ENCODE measurements around the gene HS3ST5.
"Not testable (repeated sequence)": the region's sequence is repeated elsewhere in the genome, so short reads cannot be mapped to it uniquely, and the experiment has no call there.

The HS3ST5 gene

DNA sequence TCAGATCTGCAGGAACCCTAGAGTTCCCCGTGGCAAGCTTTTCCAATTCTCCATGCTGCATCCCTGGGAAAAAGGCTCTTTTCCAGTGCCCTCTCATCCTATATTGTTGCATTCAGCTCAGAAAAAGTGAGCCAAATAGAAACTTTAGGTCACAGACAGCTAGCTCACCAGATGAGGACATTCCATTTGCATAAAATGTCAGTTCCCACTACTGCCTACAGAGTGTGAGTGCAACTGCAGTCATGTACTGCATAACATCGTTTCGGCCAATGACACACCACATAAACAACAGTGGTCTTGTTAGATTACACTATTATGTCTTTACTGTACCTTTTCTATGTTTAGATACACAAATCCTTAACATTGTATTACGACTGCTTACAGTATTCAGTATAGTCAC is 8.6 kb downstream of the HS3ST5 start:
- DNase-seq (ENCODE audit: low read depth), result no peak

DNA sequence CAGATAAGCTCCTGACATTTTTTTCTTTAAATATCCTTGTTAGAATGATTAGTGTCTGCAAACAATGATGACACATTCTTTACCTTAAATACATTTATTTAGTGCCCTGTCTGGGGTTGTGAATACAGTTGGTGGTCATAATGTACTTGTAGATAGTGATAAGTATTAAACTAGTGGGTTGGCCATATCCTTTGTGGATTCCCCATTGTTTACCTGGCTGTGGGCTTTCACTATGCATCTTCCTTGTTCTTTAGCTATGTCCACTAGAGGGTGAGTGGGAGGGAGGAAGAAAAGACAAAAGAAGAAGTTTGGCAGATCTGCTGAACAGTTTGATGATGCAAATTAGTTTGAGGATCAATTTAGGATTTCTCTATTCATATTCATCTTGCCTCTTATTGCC is 15.7 kb downstream of the HS3ST5 start:
- no peak for DNase-seq (ENCODE audit: low read depth)

DNA sequence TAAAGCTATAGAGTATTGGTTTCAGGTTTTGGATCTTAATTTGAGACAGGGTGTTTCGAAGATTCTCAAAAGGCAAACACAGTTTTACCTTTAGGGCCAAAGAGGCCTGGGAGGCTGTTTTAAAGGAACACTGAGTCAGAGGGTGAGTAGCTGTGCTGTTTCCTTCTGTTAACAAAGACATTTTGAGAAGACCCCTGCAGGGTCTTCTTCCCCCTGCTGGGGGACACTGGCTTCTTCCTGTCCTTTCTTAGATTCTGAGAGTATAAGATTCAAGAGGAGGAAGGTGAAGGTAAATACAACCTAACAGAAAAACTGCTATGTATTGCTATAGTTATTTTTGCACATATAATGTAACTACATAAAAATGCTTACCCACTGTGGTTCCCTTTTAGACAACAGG is 19.0 kb downstream of the HS3ST5 start:
- DNase-seq (ENCODE audit: low read depth), result no peak

DNA sequence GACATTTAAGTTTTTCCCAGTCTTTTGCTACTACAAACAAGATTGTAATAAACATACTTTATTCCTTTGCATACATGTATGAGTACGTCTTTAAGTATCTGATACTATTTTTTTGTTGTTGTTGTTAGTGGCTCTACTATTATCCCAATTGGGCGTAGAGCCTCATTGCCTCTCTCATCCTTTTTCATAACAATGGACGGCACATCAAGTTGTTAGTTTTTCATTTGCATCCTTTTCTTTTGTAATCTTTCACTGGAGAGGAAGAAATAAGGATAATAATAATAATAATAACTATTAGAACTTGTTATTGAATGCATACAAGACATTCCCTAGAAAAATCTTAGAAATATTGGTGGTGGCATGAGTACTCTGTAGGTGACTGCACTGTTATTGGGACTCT is 23.1 kb downstream of the HS3ST5 start:
- no peak for DNase-seq (ENCODE audit: low read depth)

DNA sequence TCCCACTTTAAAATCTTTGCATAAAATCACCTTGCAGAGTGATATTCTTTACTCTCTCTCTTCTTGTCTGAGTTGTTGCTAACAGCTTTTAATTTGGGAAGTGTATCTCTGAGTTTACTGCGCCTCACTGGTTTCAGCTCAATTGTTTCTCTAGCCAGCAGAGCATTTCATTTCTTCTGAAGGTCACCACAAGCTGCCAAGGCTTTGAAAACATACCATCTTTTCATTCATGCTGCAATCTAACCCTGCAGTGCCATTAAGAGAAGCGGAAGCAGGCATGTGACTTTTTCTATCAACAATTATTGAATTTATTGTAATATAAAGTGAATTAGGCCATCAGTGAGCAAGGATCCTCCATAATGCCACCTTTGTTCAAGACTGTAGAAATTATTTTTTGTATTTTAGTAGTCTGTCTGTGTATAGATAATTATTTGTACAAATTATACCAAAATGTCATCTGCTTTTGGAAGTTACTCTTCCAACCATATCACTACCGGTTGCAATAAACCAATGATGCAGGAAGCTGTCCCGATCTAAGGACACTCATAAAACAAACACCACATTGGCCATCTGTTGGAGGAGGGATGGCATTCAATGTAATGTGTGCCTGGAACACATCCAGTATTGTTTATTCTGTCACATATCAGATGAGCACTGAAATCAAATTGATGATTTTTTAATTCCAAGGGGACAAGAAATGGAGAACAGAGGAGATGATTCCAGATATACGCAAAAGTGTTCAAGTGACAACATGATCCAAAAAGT is 26.8 kb downstream of the HS3ST5 start:
- DNase-seq (ENCODE audit: low read depth), result no peak

DNA sequence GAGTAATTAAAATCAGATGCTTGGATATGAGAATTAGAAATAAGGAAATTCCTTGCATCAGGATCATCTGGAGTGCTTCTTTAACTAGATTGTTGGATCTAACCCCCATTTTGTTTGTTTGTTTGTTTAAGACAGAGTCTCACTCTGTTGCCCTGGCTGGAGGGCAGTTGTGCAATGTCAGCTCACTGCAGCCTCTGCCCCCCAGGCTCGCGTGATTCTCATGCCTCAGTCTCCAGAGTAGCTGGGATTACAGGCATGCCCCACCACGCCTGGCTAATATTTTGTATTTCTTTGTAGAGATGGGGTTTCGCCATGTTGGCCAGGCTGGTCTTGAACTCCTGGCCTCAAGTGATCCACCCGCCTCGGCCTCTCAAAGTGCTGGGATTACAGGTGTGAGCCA is 29.0 kb downstream of the HS3ST5 start:
- not testable (repeated sequence) for DNase-seq (ENCODE audit: low read depth)

DNA sequence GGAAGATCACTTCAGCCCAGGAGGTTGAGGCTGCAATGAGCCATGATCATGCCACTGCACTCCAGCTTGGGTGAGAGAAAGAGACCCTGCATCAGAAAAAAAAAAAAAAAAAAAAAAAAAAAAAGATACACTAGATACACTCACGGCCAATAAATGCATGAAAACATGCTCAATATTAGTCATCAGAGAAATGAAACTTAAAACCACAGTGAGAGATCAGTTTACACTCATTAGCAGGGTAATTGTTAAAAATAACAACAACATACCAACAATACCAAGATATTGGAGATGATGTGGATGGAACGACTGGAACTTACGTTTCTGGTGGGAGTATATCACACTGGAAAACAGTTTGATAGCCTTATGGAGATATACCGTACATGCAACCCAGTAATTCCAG is 29.9 kb downstream of the HS3ST5 start:
- no peak for DNase-seq (ENCODE audit: low read depth)

DNA sequence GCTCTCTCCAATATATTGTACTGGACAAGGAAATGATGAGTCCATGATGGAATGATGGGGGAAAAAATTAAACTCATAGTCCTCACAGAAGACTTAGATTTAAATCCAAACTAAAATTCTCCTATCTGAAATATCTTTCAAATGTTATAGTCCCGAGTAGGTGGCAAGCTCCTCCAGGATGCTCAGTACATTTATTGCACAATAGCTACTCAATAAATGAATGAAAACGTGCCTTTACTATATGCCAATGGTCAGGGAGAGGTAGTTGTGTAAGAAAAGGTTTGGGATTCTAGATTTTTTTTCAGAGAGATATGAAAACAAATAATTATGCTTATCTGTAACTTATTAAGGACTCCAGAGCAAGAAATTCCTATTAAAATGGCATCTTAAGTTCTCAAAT is 32.8 kb downstream of the HS3ST5 start:
- no peak for DNase-seq (ENCODE audit: low read depth)

DNA sequence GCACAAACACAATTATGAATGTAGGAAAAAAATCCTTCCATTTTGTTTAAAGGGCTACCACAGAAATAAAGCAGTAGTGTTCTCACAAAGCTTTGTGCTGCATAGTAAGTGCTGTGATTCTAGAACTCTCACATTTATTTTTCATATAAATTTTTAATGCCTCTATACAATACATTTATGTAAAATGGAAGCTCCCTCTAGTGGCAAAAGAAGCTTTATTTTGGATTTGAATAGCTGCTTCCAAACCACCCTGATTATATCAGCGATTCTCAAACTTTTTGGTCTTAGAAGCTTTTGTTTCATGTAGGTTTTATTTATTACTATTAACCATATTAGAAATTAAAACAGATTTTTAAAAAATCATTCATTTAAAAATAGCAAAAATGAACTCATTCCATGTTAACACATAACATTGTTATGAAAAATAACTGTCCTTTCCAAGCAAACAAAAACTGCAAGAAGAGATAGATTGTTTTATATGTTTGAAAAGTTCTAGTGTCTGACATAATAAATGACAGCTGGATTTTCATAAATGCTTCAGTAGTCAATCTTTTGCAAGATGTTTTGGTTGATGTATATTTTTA is 38.4 kb downstream of the HS3ST5 start:
- no peak for DNase-seq (ENCODE audit: low read depth)

DNA sequence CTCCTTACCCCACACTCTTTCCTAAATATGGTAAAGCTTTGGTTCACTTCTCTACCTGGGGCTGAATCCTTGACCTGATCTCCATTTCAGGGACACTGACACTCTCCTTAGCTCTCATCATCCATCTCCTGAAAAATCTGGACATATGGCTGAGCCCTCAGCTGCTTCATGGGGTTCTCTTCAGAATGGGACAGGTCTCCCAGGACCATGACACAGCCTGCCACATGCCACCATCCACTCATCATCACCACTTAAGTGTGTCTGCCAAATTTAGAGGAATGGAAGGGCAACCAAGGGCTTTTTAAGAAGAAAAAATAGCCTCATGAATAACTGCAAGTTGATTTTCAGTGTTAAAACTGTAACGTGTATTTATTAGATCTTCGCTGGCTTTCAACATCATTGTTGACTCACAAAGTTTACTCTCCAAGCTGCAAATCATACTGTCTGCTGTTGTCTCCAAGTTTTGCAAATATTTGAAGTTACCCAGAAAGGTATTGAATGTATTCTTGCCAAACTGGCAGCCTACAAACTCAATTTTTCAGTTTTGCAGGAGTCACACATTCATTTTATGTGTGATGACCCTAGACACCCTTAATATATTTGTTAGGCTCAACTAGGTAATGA is 41.1 kb downstream of the HS3ST5 start:
- no peak for DNase-seq (ENCODE audit: low read depth)

DNA sequence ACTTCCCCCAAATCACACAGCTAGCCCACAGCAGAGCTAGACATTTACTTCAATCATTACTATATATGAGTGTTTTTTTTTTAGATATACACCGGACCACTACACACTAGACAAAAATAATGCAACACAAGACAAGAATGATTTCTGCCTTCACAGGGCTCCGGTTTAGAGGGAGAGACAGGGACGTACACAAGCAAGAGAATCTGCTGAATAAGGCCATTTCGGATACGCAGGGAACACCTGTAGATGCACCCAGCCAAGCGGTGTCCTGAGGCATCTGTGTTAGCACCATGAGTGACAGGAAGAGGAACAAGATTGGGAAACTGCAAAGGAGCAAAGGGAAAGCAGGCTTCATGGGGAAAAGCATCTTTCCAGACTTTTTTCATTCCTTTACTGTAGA is 45.7 kb downstream of the HS3ST5 start:
- no peak for DNase-seq (ENCODE audit: low read depth)

DNA sequence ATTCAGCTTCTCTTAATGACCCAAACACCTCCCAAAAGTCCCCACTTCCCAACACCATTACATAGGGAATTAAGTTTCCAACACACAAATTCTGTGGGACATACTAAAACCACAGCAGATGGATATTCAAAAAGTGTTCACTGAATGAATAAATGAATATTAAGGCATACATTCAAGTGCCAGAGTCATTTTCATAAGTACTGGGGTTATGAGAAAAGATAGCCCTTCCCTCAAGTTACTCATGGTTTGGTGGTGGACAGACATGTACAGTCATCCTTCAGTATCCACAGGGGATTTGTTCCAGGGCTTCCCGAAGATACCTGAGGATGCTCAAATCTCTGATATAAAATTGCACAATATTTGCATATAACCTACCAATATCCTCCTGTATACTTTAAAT is 50.4 kb downstream of the HS3ST5 start:
- DNase-seq (ENCODE audit: low read depth), result no peak

DNA sequence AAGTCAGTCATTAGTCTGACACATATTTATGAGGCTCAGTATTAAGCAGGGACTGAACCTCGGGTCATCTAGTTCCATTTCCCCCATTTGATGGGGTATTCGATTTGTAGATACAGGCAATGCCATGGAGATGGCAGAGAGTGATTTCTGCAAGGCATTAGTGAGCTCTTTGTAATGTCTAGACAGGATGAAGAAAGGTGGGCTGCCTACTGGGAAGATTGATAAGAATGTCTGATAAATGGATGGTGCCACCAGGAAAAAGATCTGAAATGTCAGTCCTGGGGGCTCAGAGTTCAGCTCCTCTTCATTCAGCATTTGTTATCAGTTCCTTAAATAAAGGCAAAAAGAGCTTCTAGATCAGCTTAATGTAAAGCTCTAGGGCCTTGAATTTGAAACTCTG is 51.4 kb downstream of the HS3ST5 start:
- no peak for DNase-seq (ENCODE audit: low read depth)

DNA sequence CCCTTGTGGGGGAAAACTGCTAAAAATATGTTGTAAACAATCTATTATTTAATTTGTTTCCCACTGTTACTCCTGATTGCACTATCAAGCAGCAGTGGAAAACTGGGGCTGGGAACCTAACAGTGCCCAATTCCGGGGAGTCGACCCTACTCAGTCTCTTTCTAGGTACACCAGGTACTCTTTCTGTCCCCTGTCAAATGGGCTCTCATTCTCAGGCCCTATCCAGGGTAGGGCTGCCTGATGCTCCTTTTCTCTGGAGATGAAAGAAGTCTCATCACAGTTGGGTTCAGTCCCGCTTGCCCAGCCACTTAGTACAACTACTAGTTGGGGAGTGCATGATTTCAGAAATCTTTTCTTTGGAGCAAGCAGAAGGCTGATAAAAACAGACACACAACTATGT is 52.0 kb downstream of the HS3ST5 start:
- DNase-seq (ENCODE audit: low read depth), result no peak

DNA sequence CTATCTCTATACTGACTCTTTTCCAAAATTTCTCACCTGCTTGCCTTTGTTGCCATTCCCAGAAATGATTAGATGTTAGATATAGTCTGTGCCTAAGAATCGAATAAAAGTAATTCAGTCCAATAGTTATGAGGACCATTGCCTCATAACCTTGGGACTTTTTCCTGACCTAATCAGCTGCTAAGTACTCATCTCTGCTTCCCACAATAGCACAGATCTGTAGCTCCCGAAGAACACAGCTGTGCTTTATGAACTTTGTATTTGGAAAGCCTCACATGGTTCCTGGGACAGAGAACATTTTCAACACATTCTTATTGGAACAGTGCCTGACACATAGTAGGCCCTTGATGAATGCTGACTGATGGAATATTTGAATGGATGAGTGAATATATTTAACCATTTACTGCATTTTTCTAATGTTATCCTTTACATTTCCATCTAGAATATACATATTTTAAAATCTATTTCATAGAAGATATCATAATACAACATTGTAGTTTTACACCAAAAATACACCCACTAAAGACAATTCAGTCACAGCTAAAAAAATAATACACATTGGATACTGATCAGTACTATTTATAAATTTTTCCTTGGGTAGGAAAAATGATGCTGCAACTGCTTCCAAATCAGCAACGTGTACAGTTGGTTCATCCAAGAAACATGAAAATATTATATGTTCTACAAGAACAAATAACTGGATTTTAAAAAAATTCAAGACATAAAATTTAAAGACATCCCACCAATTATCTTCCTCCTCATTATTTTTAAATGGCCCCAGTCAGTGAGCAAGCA is 53.9 kb downstream of the HS3ST5 start:
- DNase-seq (ENCODE audit: low read depth), result no peak

DNA sequence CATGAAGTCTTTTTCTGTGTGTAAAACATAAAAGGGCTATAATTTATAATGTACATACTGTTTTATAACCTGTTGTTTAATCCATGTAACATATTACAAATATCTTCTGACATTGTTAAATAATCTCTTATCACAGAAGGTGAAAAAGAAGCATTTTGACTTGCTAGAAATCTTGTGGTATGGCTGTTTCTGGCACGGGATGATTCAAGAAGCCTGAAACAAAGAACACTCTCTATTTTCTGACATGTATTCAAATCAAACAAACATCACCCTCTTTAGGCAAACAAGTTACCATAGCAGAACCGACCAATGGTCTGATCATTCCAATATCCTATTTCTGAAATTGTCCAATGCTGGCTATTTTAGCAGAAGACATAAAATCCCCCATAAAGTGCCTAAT is 55.4 kb downstream of the HS3ST5 start:
- no peak for DNase-seq (ENCODE audit: low read depth)

DNA sequence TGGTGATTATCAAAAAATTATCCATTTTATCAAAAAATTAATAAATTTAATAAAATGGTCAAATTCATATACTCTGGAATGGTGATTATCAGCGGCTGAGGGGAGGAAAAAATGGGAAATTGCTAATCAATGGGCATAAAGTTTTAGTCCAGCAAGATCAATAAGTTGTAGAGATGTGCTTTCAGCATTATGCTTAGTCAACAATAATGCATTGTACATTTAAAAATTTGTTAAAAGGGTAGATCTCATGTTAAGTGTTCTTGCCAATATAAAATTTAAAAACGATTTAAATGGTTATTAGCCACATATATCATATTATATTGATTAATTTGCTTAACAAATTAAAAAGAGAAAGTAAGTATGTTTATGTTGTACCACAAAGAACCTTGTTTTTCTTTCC is 56.6 kb downstream of the HS3ST5 start:
- no peak for DNase-seq (ENCODE audit: low read depth)

DNA sequence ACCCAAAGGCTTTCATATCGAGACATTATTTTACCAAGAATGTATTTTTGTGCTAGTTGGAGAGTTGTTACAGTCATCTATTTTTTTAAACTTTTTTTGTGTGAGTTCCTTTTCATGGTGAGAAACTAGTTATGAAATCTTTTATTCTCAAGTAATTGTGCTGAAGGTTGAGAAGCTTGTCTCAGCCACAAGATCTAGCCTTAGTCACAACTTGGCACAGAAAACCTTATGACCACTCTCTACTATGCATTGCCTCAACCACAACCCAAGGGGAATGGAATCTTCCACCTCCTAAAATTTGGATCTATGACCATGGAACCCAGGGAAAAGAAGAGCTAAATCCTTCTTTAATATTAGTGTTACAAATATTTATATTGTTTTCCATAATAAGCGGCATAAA is 58.5 kb downstream of the HS3ST5 start:
- no peak for DNase-seq (ENCODE audit: low read depth)

DNA sequence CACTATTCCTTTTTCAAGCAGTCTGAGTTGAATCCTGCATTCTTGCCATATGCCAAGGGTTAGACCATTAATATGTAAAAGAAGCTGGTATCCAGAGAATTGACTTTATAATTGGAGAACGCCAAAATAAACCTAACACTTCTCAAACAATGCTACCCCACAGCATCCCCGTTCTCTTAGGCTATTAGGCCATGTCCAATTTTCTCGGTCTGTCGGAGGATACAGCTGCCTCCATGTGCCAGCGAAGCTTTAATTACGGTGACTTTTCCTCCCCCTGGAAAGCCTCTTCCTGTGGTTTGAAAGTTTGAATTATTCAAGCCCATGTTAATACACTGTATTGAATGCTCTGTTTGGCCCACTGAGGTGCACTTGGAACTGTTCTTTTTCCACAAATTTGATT is 60.5 kb downstream of the HS3ST5 start:
- no peak for DNase-seq (ENCODE audit: low read depth)

DNA sequence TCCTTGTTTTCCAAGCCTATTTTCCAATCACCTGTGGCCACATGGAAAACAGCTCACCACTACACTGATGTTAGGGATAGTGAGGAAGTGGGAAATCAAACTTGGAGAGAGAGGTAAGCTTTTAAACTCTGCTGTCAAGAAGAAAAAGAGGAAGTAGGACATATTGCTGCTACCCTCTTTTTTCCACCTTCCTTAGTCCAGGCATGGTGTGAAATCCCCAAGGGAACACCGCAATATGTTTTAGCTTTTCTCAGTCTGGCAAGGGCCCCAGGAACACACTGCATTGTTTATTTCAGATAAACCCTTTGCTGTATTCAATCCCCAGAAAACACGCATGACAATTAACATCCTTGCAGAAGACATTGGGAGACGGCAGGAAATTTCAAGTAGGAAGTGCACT is 61.3 kb downstream of the HS3ST5 start:
- DNase-seq (ENCODE audit: low read depth), result no peak

DNA sequence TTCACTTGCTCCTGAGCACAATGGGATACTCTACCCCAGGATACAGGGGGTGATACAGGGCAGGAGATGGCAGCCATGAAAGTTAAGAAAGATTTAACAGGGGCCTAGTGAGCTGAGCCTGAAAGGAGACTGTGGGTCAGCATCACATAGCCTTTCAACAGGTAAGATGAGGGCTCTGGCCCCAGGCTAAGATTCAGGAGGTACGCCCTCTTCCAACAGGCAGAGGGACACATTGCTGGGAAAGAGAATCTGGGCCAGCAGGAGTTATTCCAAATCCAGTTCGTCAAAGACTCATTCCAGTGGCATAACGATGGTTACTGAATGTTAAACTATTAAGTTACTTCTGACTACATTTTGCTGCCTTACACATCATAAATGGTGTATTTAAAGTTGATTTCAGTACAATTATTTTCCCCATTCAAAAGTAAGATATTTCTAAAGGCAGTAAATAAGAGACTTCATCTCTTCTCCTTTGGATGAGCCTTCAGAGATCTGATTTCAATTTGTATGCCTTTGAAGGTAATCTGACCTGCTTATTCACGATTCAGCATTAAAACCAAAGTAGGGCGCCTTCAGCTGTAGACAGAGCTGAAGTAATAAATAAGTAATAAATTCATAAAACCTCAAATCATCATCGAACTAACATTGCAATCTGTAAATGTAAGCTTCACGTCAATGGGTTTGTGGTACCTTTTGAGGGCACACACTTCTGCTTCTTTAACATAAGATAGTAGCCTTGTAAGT is 62.4 kb downstream of the HS3ST5 start:
- no peak for DNase-seq (ENCODE audit: low read depth)

DNA sequence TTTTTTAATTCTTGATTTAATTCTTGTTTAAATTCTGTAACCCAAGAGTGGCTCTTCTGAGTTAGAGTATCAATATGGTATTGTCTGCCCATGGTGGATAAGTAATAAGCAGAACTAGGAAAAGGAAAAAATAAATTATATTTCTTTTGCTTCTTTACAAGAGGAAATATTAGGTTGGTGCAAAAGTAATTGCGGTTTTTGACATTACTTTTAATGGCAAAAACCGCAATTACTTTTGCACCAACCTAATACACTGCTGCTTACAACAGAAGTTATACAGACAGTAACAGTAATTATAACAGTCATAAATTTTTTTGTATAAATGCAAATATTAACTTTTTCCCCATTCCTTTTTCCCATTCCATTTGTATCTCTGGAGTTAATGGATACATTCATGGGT is 65.6 kb downstream of the HS3ST5 start:
- no peak for DNase-seq (ENCODE audit: low read depth)

All from CMK (cell line).